GM19452 (cell line): ENCODE measurements around the gene COL21A1.
"Not testable (repeated sequence)": the region's sequence is repeated elsewhere in the genome, so short reads cannot be mapped to it uniquely, and the experiment has no call there.

Source experiments
- ATAC-seq: cut with Tn5 transposase; IDR thresholded peaks from one replicate; pipeline ENCODE4 v1.9.1; 2021; ENCODE audit not compliant: unreplicated experiment

The COL21A1 gene

GRCh38 chr6:56246881-56247653, at the start of gene COL21A1:
TSS of gene COL21A1 (minus strand) at chr6:56247580. CDS start at chr6:56182618, 64,962 bp downstream.
- ATAC-seq: no peak

GRCh38 chr6:56293781-56294180, 46.4 kb upstream of the COL21A1 start:
- ATAC-seq: no peak

GRCh38 chr6:56292505-56293181, 45.3 kb upstream of the COL21A1 start:
- ATAC-seq: no peak

GRCh38 chr6:56291302-56291917, 44.0 kb upstream of the COL21A1 start:
- ATAC-seq: no peak

- ATAC-seq: no peak
Measured at GRCh38 chr6:56289721-56290120, 42.3 kb upstream of the COL21A1 start.

GRCh38 chr6:56288347-56288746, 41.0 kb upstream of the COL21A1 start:
- no peak for ATAC-seq

- no peak for ATAC-seq
Measured at GRCh38 chr6:56282391-56282790, 35.0 kb upstream of the COL21A1 start.

GRCh38 chr6:56280126-56280525, 32.7 kb upstream of the COL21A1 start:
- no peak for ATAC-seq

- ATAC-seq: peak; percentile 75
Measured at GRCh38 chr6:56279331-56280080, 32.1 kb upstream of the COL21A1 start.

- ATAC-seq: no peak
Measured at GRCh38 chr6:56278171-56278591, 30.8 kb upstream of the COL21A1 start.

GRCh38 chr6:56270812-56271441, 23.5 kb upstream of the COL21A1 start:
- no peak for ATAC-seq

- ATAC-seq: no peak
Measured at GRCh38 chr6:56268266-56268665, 20.9 kb upstream of the COL21A1 start.

GRCh38 chr6:56266011-56266410, 18.6 kb upstream of the COL21A1 start:
- ATAC-seq: no peak

- no peak for ATAC-seq
Measured at GRCh38 chr6:56263596-56264315, 16.4 kb upstream of the COL21A1 start.

GRCh38 chr6:56260593-56260992, 13.2 kb upstream of the COL21A1 start:
- not testable (repeated sequence) for ATAC-seq

- ATAC-seq: no peak
Measured at GRCh38 chr6:56259234-56260077, 12.1 kb upstream of the COL21A1 start.

- ATAC-seq: no peak
Measured at GRCh38 chr6:56255349-56255748, 8.0 kb upstream of the COL21A1 start.

GRCh38 chr6:56250266-56250665, 2.9 kb upstream of the COL21A1 start:
- no peak for ATAC-seq

GRCh38 chr6:56247654-56248122, 308 bp upstream of the COL21A1 start:
- ATAC-seq: no peak
